HCT116 (cell line): ENCODE data around the gene UBA6. TPM values are rescaled to one million over a fixed set of nuclear protein-coding genes. Genes with fewer than 3 reads are reported as not detected.

Experiments used
- ATAC-seq: fragments of 200-7000 bp; cut with Tn5 transposase; 2 replicates; pipeline ENCODE4 v1.9.1; 2020; ENCODE audit warnings: mild to moderate bottlenecking, moderate library complexity
- BruUV-seq: library from RNA; stranded (reverse); fragments of 400-500 nt; replicated peaks from 2 replicates; lab custom pipeline; 2021; lab: Mats Ljungman, UMichigan
- CTCF ChIA-PET: fragments of 300-600 bp; sonication (Branson Sonifier 250); formaldehyde crosslinking; loops from one replicate; lab custom pipeline; 2021; ENCODE audit warnings: antibody characterized with exemption; lab: Charles Lee
- POLR2A ChIA-PET: fragments of 300-600, 350-600 bp; sonication (Branson Sonifier 250); formaldehyde crosslinking; loops from one replicate; lab custom pipeline; 2021; ENCODE audit warnings: antibody characterized with exemption; lab: Charles Lee
- RAD21 ChIA-PET, 2 experiments: fragments of 300-600 bp; sonication (Branson Sonifier 250); formaldehyde crosslinking; loops; one replicate each; lab custom pipeline; 2023; ENCODE audit warnings: low total read pairs in 2 of 2; ENCODE audit not compliant: uncharacterized antibody in 2 of 2, unreplicated experiment in 2 of 2, low non-redundant PET in 1 of 2; lab: Charles Lee
- DNase-seq: peaks from one replicate; pipeline ENCODE4 v3.0.0-alpha.2; 2010; ENCODE audit warnings: low read depth, low spot score
- H2AFZ ChIP-seq: fragments of 200-600 bp; shearing (Covaris generic), sonication (generic); 2 replicates; pipeline ENCODE4 v1.6.1; 2017; ENCODE audit warnings: low read depth, mixed run types, mixed read lengths, antibody characterized with exemption, low read length; ENCODE audit not compliant: poor library complexity, severe bottlenecking
- H3K27ac ChIP-seq: 2 replicates; pipeline ENCODE4 v1.5.1; 2012; ENCODE audit warnings: low read depth, low read length
- H3K27me3 ChIP-seq: fragments of 200-600 bp; sonication (generic); 2 replicates; pipeline ENCODE4 v1.6.1; 2016; ENCODE audit warnings: mixed run types, low read length, mixed read lengths; ENCODE audit not compliant: insufficient read depth
- H3K36me3 ChIP-seq, 2 experiments: fragments of 200-500 bp in 1 of 2; fragments of 200-600 bp in 1 of 2; sonication (Bioruptor generic) in 1 of 2; sonication (generic) in 1 of 2; 2 replicates each; pipeline versions ENCODE4 v1.5.1 to v1.6.1; 2014 to 2016; ENCODE audit warnings: low read length in 2 of 2, inconsistent platforms in 1 of 2, mixed read lengths in 1 of 2, mixed run types in 1 of 2; ENCODE audit not compliant: insufficient read depth in 2 of 2, control insufficient read depth in 1 of 2
- H3K4me1 ChIP-seq, 2 experiments: fragments of 200-600 bp in 1 of 2; sonication (generic) in 1 of 2; 2 replicates each; pipeline versions ENCODE4 v1.5.1 to v1.6.1; 2012 to 2017; ENCODE audit warnings: low read length in 2 of 2, inconsistent platforms in 1 of 2, mild to moderate bottlenecking in 1 of 2, mixed read lengths in 1 of 2, mixed run types in 1 of 2, moderate library complexity in 1 of 2; ENCODE audit not compliant: insufficient read depth in 2 of 2, control insufficient read depth in 1 of 2
- H3K4me2 ChIP-seq: fragments of 200-600 bp; sonication (generic); 2 replicates; pipeline ENCODE4 v1.6.1; 2017; ENCODE audit warnings: mixed run types, low read length, mixed read lengths
- H3K4me3 ChIP-seq, 2 experiments: fragments of 200-600 bp in 1 of 2; sonication (generic) in 1 of 2; replicated peaks in 1 of 2; 2 replicates each; pipeline ENCODE4 v1.5.1; 2011 to 2016; ENCODE audit warnings: low read length in 2 of 2, control low read depth in 1 of 2, low read depth in 1 of 2, mild to moderate bottlenecking in 1 of 2, mixed read lengths in 1 of 2, mixed run types in 1 of 2
- H3K79me2 ChIP-seq: fragments of 200-600 bp; sonication (generic); 2 replicates; pipeline ENCODE4 v1.6.1; 2017; ENCODE audit warnings: mild to moderate bottlenecking, mixed run types, low read length, moderate library complexity, mixed read lengths; ENCODE audit not compliant: insufficient read depth
- H3K9ac ChIP-seq: fragments of 200-600 bp; sonication (generic); 2 replicates; pipeline ENCODE4 v1.6.1; 2016; ENCODE audit warnings: low read length, mixed read lengths
- H3K9me2 ChIP-seq: fragments of 200-600 bp; sonication (generic), shearing (Covaris generic); 2 replicates; pipeline ENCODE4 v1.6.1; 2017; ENCODE audit warnings: mixed run types, mild to moderate bottlenecking, moderate library complexity; ENCODE audit not compliant: insufficient read depth
- H3K9me3 ChIP-seq, 2 experiments: fragments of 200-500 bp in 1 of 2; fragments of 200-600 bp in 1 of 2; sonication (Bioruptor generic) in 1 of 2; sonication (generic) in 1 of 2; 2 replicates each; pipeline ENCODE4 v1.6.1; 2014 to 2017; ENCODE audit warnings: low read length in 2 of 2, mixed read lengths in 2 of 2, inconsistent platforms in 1 of 2, low read depth in 1 of 2, mild to moderate bottlenecking in 1 of 2, mixed run types in 1 of 2, moderate library complexity in 1 of 2; ENCODE audit not compliant: control insufficient read depth in 1 of 2, insufficient read depth in 1 of 2
- H4K20me1 ChIP-seq: fragments of 200-600 bp; sonication (generic), shearing (Covaris generic); 2 replicates; pipeline ENCODE4 v1.6.1; 2017; ENCODE audit warnings: mixed run types, mild to moderate bottlenecking, moderate library complexity; ENCODE audit not compliant: insufficient read depth
- EZH2 ChIP-seq: fragments of 200-600 bp; sonication (generic); IDR thresholded peaks from 2 replicates; pipeline ENCODE4 v1.6.1; 2017; ENCODE audit warnings: antibody characterized with exemption, mixed run types
- FOSL1 ChIP-seq: IDR thresholded peaks from 2 replicates; pipeline ENCODE4 v1.6.1; 2012; ENCODE audit warnings: low read depth
- POLR2A ChIP-seq: IDR thresholded peaks from 2 replicates; pipeline ENCODE4 v1.7.0; 2011; ENCODE audit warnings: borderline replicate concordance; ENCODE audit not compliant: insufficient read depth, insufficient read length; ENCODE audit errors: extremely low read depth
- POLR2AphosphoS5 ChIP-seq: IDR thresholded peaks from 2 replicates; pipeline ENCODE4 v1.6.1; 2011; ENCODE audit warnings: mild to moderate bottlenecking, low read depth, low read length, moderate library complexity
- RAD21 ChIP-seq: IDR thresholded peaks from 2 replicates; pipeline ENCODE4 v1.6.1; 2012; ENCODE audit warnings: low read depth, mild to moderate bottlenecking
- SRF ChIP-seq: IDR thresholded peaks from 2 replicates; pipeline ENCODE4 v1.6.1; 2012; ENCODE audit warnings: low read depth
- TCF7L2 ChIP-seq: IDR thresholded peaks from 2 replicates; pipeline ENCODE4 v1.7.0; 2011; ENCODE audit warnings: borderline replicate concordance, inconsistent platforms; ENCODE audit not compliant: insufficient read depth, insufficient read length; ENCODE audit errors: extremely low read depth
- ZFX ChIP-seq: fragments of 450-650 bp; IDR thresholded peaks from 2 replicates; pipeline ENCODE4 v1.6.1; 2017
- intact Hi-C: fragments of 100-400 bp; cut with micrococcal nuclease; formaldehyde crosslinking; loops from 2 replicates; pipeline ENCODE4 v1.10.0; 2022
- total RNA-seq: library from RNA; stranded (reverse); gene quantifications from one replicate; pipeline ENCODE4 v1.2.1, GENCODE V29; 2021; ENCODE audit not compliant: unreplicated experiment
- TF ChIP-seq, protein P1 (sequence below): IDR thresholded peaks from 2 replicates; pipeline ENCODE4 v1.6.1; 2012
- TF ChIP-seq, protein P2 (sequence below): IDR thresholded peaks from 2 replicates; pipeline ENCODE4 v1.6.1; 2011; ENCODE audit warnings: mild to moderate bottlenecking, low read length, moderate library complexity; ENCODE audit not compliant: insufficient replicate concordance; ENCODE audit errors: extremely low read depth
- TF ChIP-seq, protein P3 (sequence below): IDR thresholded peaks from 2 replicates; pipeline ENCODE4 v1.6.1; 2012; ENCODE audit warnings: low read depth
- TF ChIP-seq, protein P4 (sequence below): IDR thresholded peaks from 2 replicates; pipeline ENCODE4 v1.6.1; 2012
- TF ChIP-seq, protein P5 (sequence below), 3 experiments: fragments of 200-600 bp in 1 of 3; sonication (generic) in 1 of 3; IDR thresholded peaks in 2 of 3; conservative IDR thresholded peaks in 1 of 3; 2 replicates each; pipeline ENCODE4 v1.5.1; 2012 to 2017; ENCODE audit warnings: low read depth in 2 of 3, low read length in 2 of 3, antibody characterized with exemption in 1 of 3, borderline replicate concordance in 1 of 3, control low read depth in 1 of 3, mild to moderate bottlenecking in 1 of 3, mixed read lengths in 1 of 3, mixed run types in 1 of 3, moderate library complexity in 1 of 3; ENCODE audit not compliant: insufficient read depth in 1 of 3

Gene UBA6
- total RNA-seq, 1 experiment from 2014 or later = 98.9 TPM

DNA sequence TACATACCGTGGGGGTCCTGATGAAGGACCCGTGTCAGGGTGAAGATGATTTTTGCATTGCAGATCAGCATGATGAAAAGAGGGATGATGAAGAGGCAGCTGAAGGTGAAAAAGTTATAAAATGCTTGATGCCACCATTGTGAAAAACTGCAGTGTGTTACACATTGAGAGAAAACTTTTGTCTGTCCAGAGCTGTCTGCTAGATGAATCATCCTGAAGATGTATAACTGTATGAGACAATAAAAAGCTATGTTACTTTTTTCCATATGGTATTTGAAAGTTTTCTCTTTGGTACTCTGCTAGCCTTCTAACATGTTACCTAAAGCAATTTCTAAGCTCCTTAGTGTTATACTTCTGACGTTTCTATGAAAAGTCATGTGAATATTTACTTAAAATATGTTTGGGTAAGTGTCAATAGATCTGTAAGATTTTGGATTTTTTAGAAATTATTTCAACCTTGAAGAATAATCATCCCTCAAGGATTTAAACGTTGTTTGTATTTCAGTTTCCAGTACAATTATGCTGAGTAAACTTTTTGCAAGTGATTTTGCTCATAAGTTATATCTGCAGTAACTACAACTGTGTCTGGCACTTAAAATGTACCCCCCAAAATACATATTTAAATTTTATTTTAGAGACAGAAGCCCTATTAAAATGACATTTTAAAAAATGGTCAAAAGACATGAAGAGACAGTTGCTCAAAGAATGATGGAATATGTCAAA, 43.8 kb upstream of the UBA6 start:
- DNase-seq = no peak
- no peak overlapping the region for H3K4me3 ChIP-seq

More for the DNA sequence above, 43.8 kb upstream of the UBA6 start:
- ChIA-PET CTCF (interaction anchor here (3.6 kb wide), 1 partner anchor 12 kb away, joined by 19 read pairs; no protein-coding TSS in a partner anchor), RAD21 (no interaction called here), POLR2A (interaction anchor here (0.9 kb wide), 1 partner anchor 9 kb away, joined by 3 read pairs; no protein-coding TSS in a partner anchor)
- no TSS peak for BruUV-seq
- Histone ChIP-seq H3K4me2 (no peak overlapping the region), H3K27me3 (no peaks in the 10 kb centered on the region), H4K20me1 (no peaks in the 10 kb centered on the region), H2AFZ (no peak overlapping the region), H3K36me3 (no peaks in the 10 kb centered on the region), H3K9me2 (no peaks in the 10 kb centered on the region), H3K9ac (no peak overlapping the region), H3K9me3 (no peaks in the 10 kb centered on the region), H3K79me2 (no peaks in the 10 kb centered on the region), H3K27ac (no peak overlapping the region), H3K4me1 (no peaks in the 10 kb centered on the region)
- TF ChIP-seq SRF (no peak), ZFX (no peak), EZH2 (no peak), TCF7L2 (no peak), RAD21 (no peak), POLR2AphosphoS5 (no peak), FOSL1 (no peak), POLR2A (no peak)
- TF ChIP-seq, protein P1, sequence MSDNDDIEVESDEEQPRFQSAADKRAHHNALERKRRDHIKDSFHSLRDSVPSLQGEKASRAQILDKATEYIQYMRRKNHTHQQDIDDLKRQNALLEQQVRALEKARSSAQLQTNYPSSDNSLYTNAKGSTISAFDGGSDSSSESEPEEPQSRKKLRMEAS = no peak
- TF ChIP-seq, protein P2, sequence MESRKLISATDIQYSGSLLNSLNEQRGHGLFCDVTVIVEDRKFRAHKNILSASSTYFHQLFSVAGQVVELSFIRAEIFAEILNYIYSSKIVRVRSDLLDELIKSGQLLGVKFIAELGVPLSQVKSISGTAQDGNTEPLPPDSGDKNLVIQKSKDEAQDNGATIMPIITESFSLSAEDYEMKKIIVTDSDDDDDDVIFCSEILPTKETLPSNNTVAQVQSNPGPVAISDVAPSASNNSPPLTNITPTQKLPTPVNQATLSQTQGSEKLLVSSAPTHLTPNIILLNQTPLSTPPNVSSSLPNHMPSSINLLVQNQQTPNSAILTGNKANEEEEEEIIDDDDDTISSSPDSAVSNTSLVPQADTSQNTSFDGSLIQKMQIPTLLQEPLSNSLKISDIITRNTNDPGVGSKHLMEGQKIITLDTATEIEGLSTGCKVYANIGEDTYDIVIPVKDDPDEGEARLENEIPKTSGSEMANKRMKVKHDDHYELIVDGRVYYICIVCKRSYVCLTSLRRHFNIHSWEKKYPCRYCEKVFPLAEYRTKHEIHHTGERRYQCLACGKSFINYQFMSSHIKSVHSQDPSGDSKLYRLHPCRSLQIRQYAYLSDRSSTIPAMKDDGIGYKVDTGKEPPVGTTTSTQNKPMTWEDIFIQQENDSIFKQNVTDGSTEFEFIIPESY = no peak
- TF ChIP-seq, protein P3, sequence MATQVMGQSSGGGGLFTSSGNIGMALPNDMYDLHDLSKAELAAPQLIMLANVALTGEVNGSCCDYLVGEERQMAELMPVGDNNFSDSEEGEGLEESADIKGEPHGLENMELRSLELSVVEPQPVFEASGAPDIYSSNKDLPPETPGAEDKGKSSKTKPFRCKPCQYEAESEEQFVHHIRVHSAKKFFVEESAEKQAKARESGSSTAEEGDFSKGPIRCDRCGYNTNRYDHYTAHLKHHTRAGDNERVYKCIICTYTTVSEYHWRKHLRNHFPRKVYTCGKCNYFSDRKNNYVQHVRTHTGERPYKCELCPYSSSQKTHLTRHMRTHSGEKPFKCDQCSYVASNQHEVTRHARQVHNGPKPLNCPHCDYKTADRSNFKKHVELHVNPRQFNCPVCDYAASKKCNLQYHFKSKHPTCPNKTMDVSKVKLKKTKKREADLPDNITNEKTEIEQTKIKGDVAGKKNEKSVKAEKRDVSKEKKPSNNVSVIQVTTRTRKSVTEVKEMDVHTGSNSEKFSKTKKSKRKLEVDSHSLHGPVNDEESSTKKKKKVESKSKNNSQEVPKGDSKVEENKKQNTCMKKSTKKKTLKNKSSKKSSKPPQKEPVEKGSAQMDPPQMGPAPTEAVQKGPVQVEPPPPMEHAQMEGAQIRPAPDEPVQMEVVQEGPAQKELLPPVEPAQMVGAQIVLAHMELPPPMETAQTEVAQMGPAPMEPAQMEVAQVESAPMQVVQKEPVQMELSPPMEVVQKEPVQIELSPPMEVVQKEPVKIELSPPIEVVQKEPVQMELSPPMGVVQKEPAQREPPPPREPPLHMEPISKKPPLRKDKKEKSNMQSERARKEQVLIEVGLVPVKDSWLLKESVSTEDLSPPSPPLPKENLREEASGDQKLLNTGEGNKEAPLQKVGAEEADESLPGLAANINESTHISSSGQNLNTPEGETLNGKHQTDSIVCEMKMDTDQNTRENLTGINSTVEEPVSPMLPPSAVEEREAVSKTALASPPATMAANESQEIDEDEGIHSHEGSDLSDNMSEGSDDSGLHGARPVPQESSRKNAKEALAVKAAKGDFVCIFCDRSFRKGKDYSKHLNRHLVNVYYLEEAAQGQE = no peak
- TF ChIP-seq, protein P4, sequence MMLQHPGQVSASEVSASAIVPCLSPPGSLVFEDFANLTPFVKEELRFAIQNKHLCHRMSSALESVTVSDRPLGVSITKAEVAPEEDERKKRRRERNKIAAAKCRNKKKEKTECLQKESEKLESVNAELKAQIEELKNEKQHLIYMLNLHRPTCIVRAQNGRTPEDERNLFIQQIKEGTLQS = no peak
- TF ChIP-seq, protein P5, sequence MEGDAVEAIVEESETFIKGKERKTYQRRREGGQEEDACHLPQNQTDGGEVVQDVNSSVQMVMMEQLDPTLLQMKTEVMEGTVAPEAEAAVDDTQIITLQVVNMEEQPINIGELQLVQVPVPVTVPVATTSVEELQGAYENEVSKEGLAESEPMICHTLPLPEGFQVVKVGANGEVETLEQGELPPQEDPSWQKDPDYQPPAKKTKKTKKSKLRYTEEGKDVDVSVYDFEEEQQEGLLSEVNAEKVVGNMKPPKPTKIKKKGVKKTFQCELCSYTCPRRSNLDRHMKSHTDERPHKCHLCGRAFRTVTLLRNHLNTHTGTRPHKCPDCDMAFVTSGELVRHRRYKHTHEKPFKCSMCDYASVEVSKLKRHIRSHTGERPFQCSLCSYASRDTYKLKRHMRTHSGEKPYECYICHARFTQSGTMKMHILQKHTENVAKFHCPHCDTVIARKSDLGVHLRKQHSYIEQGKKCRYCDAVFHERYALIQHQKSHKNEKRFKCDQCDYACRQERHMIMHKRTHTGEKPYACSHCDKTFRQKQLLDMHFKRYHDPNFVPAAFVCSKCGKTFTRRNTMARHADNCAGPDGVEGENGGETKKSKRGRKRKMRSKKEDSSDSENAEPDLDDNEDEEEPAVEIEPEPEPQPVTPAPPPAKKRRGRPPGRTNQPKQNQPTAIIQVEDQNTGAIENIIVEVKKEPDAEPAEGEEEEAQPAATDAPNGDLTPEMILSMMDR (IDR thresholded peaks at IDR 0.05 in 2 of 3, conservative IDR thresholded peaks at IDR 0.05 in 1 of 3; ENCODE audit: borderline replicate concordance in 1 of 3, insufficient read depth in 1 of 3, low read depth in 2 of 3, low read length in 2 of 3) = no peak
- intact Hi-C loops = loop anchor here (10.0 kb wide), 1 partner anchor 430 kb away; no protein-coding TSS in a partner anchor
- no peak for ATAC-seq
